ENCODE data around the gene DNAJC1. TPM values are rescaled to one million over a fixed set of nuclear protein-coding genes. Genes with fewer than 3 reads are reported as not detected.

The DNAJC1 gene
- total RNA-seq, 1 donor from 2014 or later = 26.1 TPM

GRCh38 chr10:21753497-21754270 is 249.8 kb downstream of the DNAJC1 start:
- Histone ChIP-seq H3K4me1 (no peaks in the 10 kb centered on the region), H3K36me3 (peaks cover 4 to 6% of the 10 kb centered on the region in 2 donors), H3K27me3 (no peaks in the 10 kb centered on the region), H3K4me3 (no peak overlapping the region), H3K9me3 (no peaks in the 10 kb centered on the region), H3K27ac (no peak overlapping the region)
- no peak for DNase-seq (ENCODE audit: low spot score in 2 of 2)
- TF ChIP-seq CTCF (IDR thresholded peaks at IDR 0.05) = no peak
- intact Hi-C loops (cut with DNase I) = no loop called here

DNA sequence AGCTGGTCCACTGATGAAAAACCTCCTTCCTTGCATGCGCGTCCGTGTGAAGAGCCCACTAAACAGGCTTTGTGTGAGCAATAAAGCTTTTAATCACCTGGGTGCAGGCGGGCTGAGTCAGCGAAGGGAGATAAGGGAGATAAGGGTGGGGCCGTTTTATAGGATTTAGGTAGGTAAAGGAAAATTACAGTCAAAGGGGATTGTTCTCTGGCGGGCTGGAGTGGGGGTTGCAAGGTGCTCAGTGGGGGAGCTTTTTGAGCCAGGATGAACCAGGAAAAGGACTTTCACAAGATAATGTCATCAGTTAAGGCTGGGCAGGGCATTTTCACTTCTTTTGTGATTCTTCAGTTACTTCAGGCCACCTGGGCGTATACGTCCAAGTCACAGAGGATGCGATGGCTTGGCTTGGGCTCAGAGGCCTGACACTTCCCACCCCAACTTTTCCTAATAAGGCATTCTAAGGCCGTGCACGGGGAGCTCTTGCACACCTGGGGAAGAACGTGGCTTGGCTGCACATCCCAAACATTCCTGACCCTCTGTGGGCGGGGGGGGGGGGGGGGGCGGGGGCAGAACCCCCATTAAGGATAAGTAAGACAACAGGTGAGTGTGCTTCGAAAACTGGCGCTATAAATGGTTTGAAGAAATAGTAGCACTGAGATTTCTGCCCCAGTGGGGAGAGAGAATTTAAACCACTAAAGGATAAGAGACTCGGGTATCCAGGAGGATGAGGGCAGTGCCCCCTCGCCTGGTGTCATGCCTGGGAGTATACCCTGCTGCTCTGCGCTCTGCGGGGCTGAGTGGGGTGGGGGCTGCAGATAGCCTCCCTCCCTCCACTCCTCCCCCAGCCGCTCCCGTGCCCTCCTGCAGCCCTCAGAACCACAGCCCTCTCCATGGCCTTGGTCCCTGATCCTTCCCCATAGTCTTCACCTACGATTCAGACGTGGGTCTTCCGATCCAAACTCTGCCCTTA is 251.9 kb downstream of the DNAJC1 start:
- Histone ChIP-seq H3K36me3 (no peaks in the 10 kb centered on the region), H3K9me3 (no peaks in the 10 kb centered on the region), H3K27me3 (no peaks in the 10 kb centered on the region), H3K4me1 (no peaks in the 10 kb centered on the region), H3K27ac (no peak overlapping the region), H3K4me3 (no peak overlapping the region)
- no peak for TF ChIP-seq CTCF (IDR thresholded peaks at IDR 0.05)
- no peak for DNase-seq (ENCODE audit: low spot score in 2 of 2)
- intact Hi-C loops (cut with DNase I) = no loop called here

- Histone ChIP-seq H3K4me3 (no peak overlapping the region), H3K27ac (no peak overlapping the region), H3K4me1 (no peaks in the 10 kb centered on the region), H3K27me3 (no peaks in the 10 kb centered on the region), H3K36me3 (peaks cover 0 to under 1% of the 10 kb centered on the region in 2 donors), H3K9me3 (no peaks in the 10 kb centered on the region)
- TF ChIP-seq CTCF (IDR thresholded peaks at IDR 0.05) = no peak
- intact Hi-C loops (cut with DNase I) = no loop called here
- DNase-seq (ENCODE audit: low spot score in 2 of 2) = no peak
These were observed 253.1 kb downstream of the DNAJC1 start for GRCh38 chr10:21750424-21750823.

GRCh38 chr10:21749788-21750187 is 253.7 kb downstream of the DNAJC1 start:
- Histone ChIP-seq H3K36me3 (peaks cover under 1 to 7% of the 10 kb centered on the region in 2 donors), H3K4me3 (no peak overlapping the region), H3K9me3 (no peaks in the 10 kb centered on the region), H3K27ac (no peak overlapping the region), H3K4me1 (no peaks in the 10 kb centered on the region), H3K27me3 (no peaks in the 10 kb centered on the region)
- no peak for DNase-seq (ENCODE audit: low spot score in 2 of 2)
- TF ChIP-seq CTCF (IDR thresholded peaks at IDR 0.05) = no peak
- intact Hi-C loops (cut with DNase I) = no loop called here

GRCh38 chr10:21747809-21748208 is 255.7 kb downstream of the DNAJC1 start:
- no peak for TF ChIP-seq CTCF (IDR thresholded peaks at IDR 0.05)
- H3K27me3 ChIP-seq = no peaks in the 10 kb centered on the region
- H3K27ac ChIP-seq = no peak overlapping the region
- DNase-seq (ENCODE audit: low spot score in 2 of 2) = no peak
- no peaks in the 10 kb centered on the region for H3K4me1 ChIP-seq
- H3K9me3 ChIP-seq = no peaks in the 10 kb centered on the region
- H3K4me3 ChIP-seq = no peak overlapping the region
- intact Hi-C loops (cut with DNase I) = no loop called here
- H3K36me3 ChIP-seq = peaks cover 18 to 20% of the 10 kb centered on the region in 2 donors
